Activated B cell treated with CpG ODN at 0.5 μM for 24 hours (primary cell): Measurements from ENCODE around the gene PSMC1. TPM values are rescaled to one million over a fixed set of nuclear protein-coding genes. Genes with fewer than 3 reads are reported as not detected.

Experiments
- ATAC-seq: fragments of 200-7000 bp; cut with Tn5 transposase; one replicate; pipeline ENCODE4 v1.10.0; 2021; ENCODE audit warnings: low read depth, mild to moderate bottlenecking, moderate library complexity
- CTCF ChIA-PET: fragments of 350-600 bp; sonication (Branson Sonifier 250); formaldehyde crosslinking; loops from one replicate; lab custom pipeline; 2021; ENCODE audit warnings: antibody characterized with exemption; lab: Charles Lee
- POLR2A ChIA-PET: fragments of 350-600 bp; sonication (Branson Sonifier 250); formaldehyde crosslinking; loops from one replicate; lab custom pipeline; 2021; ENCODE audit warnings: antibody characterized with exemption; lab: Charles Lee
- DNase-seq: peaks from one replicate; pipeline ENCODE4 v3.0.0; 2022
- H3K27ac Mint-ChIP-seq: one replicate; pipeline ENCODE4 v1.8.0; 2020; ENCODE audit warnings: mixed read lengths
- H3K27me3 Mint-ChIP-seq: one replicate; pipeline ENCODE4 v1.8.0; 2021; ENCODE audit warnings: mixed read lengths
- H3K36me3 Mint-ChIP-seq: one replicate; pipeline ENCODE4 v1.8.0; 2021; ENCODE audit warnings: low read depth, mixed read lengths
- H3K4me1 Mint-ChIP-seq: one replicate; pipeline ENCODE4 v1.8.0; 2021; ENCODE audit warnings: mixed read lengths
- H3K4me3 Mint-ChIP-seq: one replicate; pipeline ENCODE4 v1.8.0; 2020; ENCODE audit warnings: mild to moderate bottlenecking, mixed read lengths
- H3K9me3 Mint-ChIP-seq: one replicate; pipeline ENCODE4 v1.8.0; 2020; ENCODE audit warnings: mixed read lengths
- intact Hi-C: fragments of 100-400 bp; cut with micrococcal nuclease; formaldehyde crosslinking; loops from one replicate; pipeline ENCODE4 v1.15.1; 2024
- total RNA-seq: library from RNA; stranded (reverse); gene quantifications from 2 replicates; pipeline ENCODE4 v1.2.3, GENCODE V29; 2022
- TF ChIP-seq, protein P1 (sequence below): fragments of 200-600 bp; IDR thresholded peaks from one replicate; pipeline ENCODE4 v1.8.0; 2022; ENCODE audit warnings: antibody characterized with exemption, mild to moderate bottlenecking

Gene PSMC1
- total RNA-seq, 1 donor from 2014 or later: 101 TPM

DNA sequence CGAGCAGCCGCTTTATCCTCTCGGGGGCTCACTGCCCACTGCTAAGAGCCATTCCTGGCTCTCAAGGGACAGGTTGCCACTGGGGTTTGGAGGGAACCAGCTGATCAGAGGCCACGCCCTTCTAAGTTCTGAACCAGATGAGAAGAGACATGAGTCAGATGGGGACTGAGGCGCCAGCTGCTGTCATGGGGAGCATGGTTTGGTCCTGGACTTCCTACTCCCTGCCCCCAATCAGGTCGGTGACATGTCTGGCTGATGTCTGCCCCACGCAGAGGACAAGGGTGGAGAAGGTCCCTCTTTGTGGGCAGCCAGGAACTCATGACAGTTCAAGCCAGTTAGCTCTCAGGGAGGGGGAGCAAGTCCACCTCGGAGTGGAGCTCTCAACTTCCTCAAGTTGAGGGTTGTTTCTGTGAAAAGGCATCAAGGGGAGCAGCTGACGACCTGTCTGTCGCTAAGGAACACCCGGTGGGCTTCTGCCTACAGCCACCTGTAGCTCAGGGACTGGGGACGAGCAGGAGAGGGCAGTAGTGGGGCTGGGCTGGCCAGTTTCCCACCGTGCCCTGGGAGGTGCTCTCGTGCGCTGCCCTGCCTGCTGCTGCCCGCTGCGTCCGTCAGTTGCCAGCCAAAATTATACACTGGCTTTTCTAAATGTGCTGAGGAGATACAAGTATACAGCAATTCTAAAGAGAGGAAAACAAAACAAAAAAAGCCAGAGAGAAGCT is 20.5 kb downstream of the PSMC1 start:
- no peak for ATAC-seq
- DNase-seq: no peak
- ChIA-PET POLR2A (no interaction called here), CTCF (no interaction called here)
- Mint-ChIP-seq H3K36me3 (peaks cover 84% of the 10 kb centered on the region), H3K27ac (no peak overlapping the region), H3K27me3 (no peaks in the 10 kb centered on the region), H3K4me3 (no peak overlapping the region), H3K9me3 (no peaks in the 10 kb centered on the region), H3K4me1 (no peaks in the 10 kb centered on the region)
- TF ChIP-seq, protein P1, sequence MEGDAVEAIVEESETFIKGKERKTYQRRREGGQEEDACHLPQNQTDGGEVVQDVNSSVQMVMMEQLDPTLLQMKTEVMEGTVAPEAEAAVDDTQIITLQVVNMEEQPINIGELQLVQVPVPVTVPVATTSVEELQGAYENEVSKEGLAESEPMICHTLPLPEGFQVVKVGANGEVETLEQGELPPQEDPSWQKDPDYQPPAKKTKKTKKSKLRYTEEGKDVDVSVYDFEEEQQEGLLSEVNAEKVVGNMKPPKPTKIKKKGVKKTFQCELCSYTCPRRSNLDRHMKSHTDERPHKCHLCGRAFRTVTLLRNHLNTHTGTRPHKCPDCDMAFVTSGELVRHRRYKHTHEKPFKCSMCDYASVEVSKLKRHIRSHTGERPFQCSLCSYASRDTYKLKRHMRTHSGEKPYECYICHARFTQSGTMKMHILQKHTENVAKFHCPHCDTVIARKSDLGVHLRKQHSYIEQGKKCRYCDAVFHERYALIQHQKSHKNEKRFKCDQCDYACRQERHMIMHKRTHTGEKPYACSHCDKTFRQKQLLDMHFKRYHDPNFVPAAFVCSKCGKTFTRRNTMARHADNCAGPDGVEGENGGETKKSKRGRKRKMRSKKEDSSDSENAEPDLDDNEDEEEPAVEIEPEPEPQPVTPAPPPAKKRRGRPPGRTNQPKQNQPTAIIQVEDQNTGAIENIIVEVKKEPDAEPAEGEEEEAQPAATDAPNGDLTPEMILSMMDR: no peak
- intact Hi-C loops: no loop called here

DNA sequence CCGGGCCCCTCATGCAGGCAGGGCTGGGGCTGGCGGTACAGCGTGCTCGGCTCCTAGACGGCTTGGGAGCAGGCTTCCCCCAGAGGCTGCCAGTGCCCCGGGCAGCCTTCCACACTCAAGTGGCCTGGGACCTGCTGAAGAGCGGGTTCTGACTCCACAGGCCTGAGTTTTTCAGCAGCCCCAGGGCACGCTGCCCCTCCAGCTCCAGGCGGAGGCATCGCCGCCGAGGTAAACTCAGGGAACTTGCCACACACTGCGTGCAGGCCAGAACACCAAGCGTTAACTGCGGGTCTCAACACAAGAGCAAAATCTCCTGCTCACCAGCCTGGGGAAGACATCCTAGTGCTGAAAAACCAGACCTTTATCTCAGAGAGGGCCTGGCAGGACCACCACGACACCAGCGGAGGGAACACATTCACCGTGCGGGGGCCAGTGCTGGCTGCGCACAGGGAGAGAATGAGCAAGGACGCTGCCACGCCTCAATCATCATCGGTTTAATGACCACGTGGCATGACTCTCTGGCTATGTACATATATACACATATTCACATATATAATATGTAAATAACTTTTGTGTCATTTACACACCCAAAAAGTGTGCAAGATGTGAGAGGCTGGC is 21.3 kb downstream of the PSMC1 start:
- DNase-seq (no peak), ATAC-seq (no peak)
- H3K4me3 Mint-ChIP-seq: no peak overlapping the region
- peaks cover 83% of the 10 kb centered on the region for H3K36me3 Mint-ChIP-seq
- no peak overlapping the region for H3K27ac Mint-ChIP-seq
- TF ChIP-seq, protein P1: no peak
- H3K4me1 Mint-ChIP-seq: no peaks in the 10 kb centered on the region
- CTCF ChIA-PET: no interaction called here
- intact Hi-C loops: no loop called here
- H3K27me3 Mint-ChIP-seq: no peaks in the 10 kb centered on the region
- H3K9me3 Mint-ChIP-seq: no peaks in the 10 kb centered on the region
- POLR2A ChIA-PET: no interaction called here

DNA sequence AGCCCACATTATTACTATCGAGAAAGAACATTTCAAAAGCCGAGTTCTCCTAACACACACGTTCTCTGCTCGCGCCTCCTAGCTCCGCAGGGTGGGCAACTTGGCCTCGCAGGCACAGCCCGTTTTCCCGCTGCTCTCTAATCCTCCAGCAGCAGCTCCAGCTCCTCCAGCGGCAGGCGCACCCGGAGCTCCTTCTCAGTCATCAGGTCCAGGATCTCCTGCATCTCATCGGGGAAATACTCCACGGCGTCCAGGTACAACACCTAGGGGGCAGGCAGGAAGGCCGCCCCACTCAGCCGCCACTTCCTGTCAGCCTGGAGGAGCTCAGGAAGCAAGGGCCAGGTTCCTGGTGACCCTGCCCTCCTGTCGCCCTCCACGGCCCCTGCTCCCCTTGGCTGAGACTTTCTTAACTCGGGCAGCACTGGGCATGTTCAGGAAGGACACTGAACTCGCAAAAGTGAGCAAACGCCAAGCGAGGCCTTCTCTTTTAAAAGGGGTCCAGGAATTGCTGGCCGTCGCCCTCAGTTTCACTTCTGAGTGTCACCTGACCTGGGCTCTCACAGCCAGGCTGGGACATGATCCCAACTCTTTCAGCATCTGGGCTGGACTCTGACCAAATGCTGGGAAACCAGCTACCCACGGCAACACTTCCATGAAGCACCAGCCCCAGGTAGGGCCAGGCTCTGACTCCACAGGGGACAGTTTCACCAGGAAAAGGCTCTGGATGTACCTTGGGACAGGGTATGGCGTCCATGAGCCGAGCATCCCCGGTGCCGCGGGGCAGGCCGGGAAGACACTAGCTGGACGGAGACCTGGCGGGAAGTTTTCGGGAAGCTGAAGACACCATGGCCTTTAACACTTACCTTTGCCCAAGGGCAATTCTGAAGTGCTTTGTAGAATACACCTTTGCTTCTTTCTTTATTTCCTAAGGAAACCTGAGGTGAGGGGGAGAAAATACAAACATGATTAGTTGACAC is 22.1 kb downstream of the PSMC1 start:
- no peak overlapping the region for H3K4me3 Mint-ChIP-seq
- H3K36me3 Mint-ChIP-seq: peaks cover 81% of the 10 kb centered on the region
- no peak for ATAC-seq
- DNase-seq: no peak
- TF ChIP-seq, protein P1: no peak
- no peaks in the 10 kb centered on the region for H3K27me3 Mint-ChIP-seq
- H3K4me1 Mint-ChIP-seq: no peaks in the 10 kb centered on the region
- ChIA-PET POLR2A (no interaction called here), CTCF (no interaction called here)
- intact Hi-C loops: no loop called here
- H3K9me3 Mint-ChIP-seq: no peaks in the 10 kb centered on the region
- H3K27ac Mint-ChIP-seq: no peak overlapping the region

DNA sequence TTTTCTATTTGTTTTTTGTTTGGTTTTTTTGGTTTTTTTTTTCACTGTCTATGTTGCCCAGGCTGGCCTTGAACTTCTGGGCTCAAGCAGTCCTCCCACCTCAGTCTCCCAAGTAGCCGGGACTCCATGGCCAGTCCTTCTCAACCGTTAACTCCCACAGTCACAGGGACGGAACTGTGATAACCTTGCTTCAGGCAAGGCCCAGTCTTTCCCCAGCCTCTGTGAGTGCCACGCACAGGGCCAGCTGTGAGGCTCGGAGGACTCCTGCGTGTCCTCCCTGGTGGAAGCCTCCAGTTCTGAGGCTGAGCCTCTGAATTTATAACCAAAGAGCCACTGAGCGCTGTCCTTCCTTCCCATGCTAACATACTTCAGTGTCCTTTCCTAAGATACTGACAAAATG is 23.7 kb downstream of the PSMC1 start:
- Mint-ChIP-seq H3K4me1 (no peaks in the 10 kb centered on the region), H3K4me3 (no peak overlapping the region), H3K9me3 (no peaks in the 10 kb centered on the region), H3K27me3 (no peaks in the 10 kb centered on the region), H3K36me3 (peaks cover 75% of the 10 kb centered on the region), H3K27ac (no peak overlapping the region)
- TF ChIP-seq, protein P1: no peak
- DNase-seq (no peak), ATAC-seq (no peak)
- POLR2A ChIA-PET: no interaction called here
- intact Hi-C loops: no loop called here
- CTCF ChIA-PET: no interaction called here

DNA sequence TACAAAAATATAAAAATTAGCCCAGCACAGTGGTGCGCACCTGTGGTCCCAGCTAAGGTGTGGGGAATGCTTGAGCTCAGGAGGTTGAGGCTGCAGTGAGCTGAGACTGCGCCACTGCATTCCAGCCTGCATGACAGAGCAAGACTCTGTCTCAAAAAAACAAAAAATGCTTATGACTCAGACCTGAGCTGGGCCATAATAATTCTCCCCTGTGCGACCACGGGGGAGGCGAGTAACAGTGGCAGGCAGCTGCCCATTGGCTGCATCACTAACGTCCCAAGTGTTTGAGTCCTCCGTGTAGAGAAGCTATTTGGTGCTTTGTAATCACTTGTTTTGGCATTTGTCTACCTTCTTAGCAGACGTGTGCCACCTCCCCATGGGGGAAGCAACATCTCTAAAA is 24.9 kb downstream of the PSMC1 start:
- ATAC-seq: no peak
- no peak overlapping the region for H3K4me3 Mint-ChIP-seq
- no peak overlapping the region for H3K27ac Mint-ChIP-seq
- no peaks in the 10 kb centered on the region for H3K9me3 Mint-ChIP-seq
- POLR2A ChIA-PET: no interaction called here
- H3K27me3 Mint-ChIP-seq: no peaks in the 10 kb centered on the region
- DNase-seq: no peak
- CTCF ChIA-PET: no interaction called here
- H3K4me1 Mint-ChIP-seq: no peaks in the 10 kb centered on the region
- TF ChIP-seq, protein P1: no peak
- intact Hi-C loops: no loop called here
- H3K36me3 Mint-ChIP-seq: peaks cover 76% of the 10 kb centered on the region
